Karpas-422 (cell line): ENCODE measurements around the gene STX1B. TPM values are rescaled to one million over a fixed set of nuclear protein-coding genes. Genes with fewer than 3 reads are reported as not detected.

Experiments used
- DNase-seq: peaks from one replicate; pipeline ENCODE4 v3.0.0-alpha.2; 2015
- H2AFZ ChIP-seq: fragments of 200-600 bp; sonication (generic); 2 replicates; pipeline ENCODE4 v1.6.1; 2014; ENCODE audit warnings: antibody characterized with exemption, low read length, mixed read lengths
- H3K27ac ChIP-seq: fragments of 200-600 bp; sonication (generic); 2 replicates; pipeline ENCODE4 v1.5.1; 2014; ENCODE audit warnings: mild to moderate bottlenecking, low read length, moderate library complexity
- H3K27me3 ChIP-seq: fragments of 200-600 bp; sonication (generic); 2 replicates; pipeline ENCODE4 v1.6.1; 2014; ENCODE audit warnings: low read length, mixed read lengths
- H3K36me3 ChIP-seq: fragments of 200-600 bp; sonication (generic); 2 replicates; pipeline ENCODE4 v1.6.1; 2014; ENCODE audit warnings: low read length, mixed read lengths; ENCODE audit not compliant: insufficient read depth
- H3K4me1 ChIP-seq: fragments of 200-600 bp; sonication (generic); 2 replicates; pipeline ENCODE4 v1.6.1; 2014; ENCODE audit warnings: mild to moderate bottlenecking, low read length, mixed read lengths
- H3K4me2 ChIP-seq: fragments of 200-600 bp; sonication (generic); 2 replicates; pipeline ENCODE4 v1.6.1; 2014; ENCODE audit warnings: low read length, low read depth, mild to moderate bottlenecking; ENCODE audit not compliant: poor library complexity, severe bottlenecking
- H3K4me3 ChIP-seq: fragments of 200-600 bp; sonication (generic); 2 replicates; pipeline ENCODE4 v1.5.1; 2014; ENCODE audit warnings: mild to moderate bottlenecking, antibody characterized with exemption, low read length, mixed read lengths
- H3K79me2 ChIP-seq: fragments of 200-600 bp; sonication (generic); 2 replicates; pipeline ENCODE4 v1.6.1; 2014; ENCODE audit warnings: mild to moderate bottlenecking, low read length, mixed read lengths
- H3K9ac ChIP-seq: fragments of 200-600 bp; sonication (generic); 2 replicates; pipeline ENCODE4 v1.6.0; 2014; ENCODE audit warnings: low read length
- H3K9me2 ChIP-seq: fragments of 200-600 bp; sonication (generic), shearing (Covaris generic); replicated peaks from 2 replicates; pipeline ENCODE4 v1.6.0; 2014; ENCODE audit warnings: mild to moderate bottlenecking, low read length, moderate library complexity; ENCODE audit not compliant: insufficient read depth
- H3K9me3 ChIP-seq: fragments of 300-700, 200-600 bp; sonication (generic); 2 replicates; pipeline ENCODE4 v1.6.1; 2014; ENCODE audit warnings: low read length, mixed read lengths
- H4K20me1 ChIP-seq: fragments of 200-600 bp; sonication (generic); 2 replicates; pipeline ENCODE4 v1.6.1; 2014; ENCODE audit warnings: mild to moderate bottlenecking, antibody characterized with exemption, low read length, low read depth; ENCODE audit not compliant: insufficient read depth
- total RNA-seq: library from RNA; depleted of rRNA; stranded (reverse); fragments of >200 nt; shearing (Covaris generic); gene quantifications from 2 replicates; pipeline ENCODE4 v1.2.3, GENCODE V29; 2014; ENCODE audit warnings: low replicate concordance

Gene STX1B
- total RNA-seq, 1 experiment from 2014 or later = 0.11 TPM

DNA sequence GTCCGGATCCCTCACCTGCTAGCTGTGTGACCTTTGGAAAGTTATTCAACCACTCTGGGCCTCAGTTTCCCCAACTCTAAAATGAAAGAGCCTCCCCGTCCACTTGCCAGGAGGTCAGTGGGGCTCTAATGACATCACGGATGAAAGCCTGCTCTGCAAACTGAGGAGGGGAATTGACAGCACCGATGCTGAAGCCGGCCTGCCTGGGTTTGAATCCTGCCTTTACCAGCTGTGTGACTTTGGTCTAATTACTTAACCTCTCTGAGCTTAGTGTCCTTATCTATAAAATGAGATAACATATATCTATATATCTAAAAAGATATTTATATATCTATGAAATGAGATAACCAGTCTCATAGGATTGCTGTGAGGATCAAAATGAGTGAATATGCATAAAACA lies 1.9 kb downstream of the STX1B start:
- Histone ChIP-seq H3K36me3 (no peaks in the 10 kb centered on the region), H3K4me3 (no peak overlapping the region), H3K79me2 (no peaks in the 10 kb centered on the region), H3K9me3 (no peaks in the 10 kb centered on the region), H3K4me2 (no peak overlapping the region), H3K9ac (no peak overlapping the region), H4K20me1 (no peaks in the 10 kb centered on the region), H3K9me2 (no peaks in the 10 kb centered on the region), H3K4me1 (peaks cover 4% of the 10 kb centered on the region), H3K27me3 (no peaks in the 10 kb centered on the region), H2AFZ (no peak overlapping the region), H3K27ac (no peak overlapping the region)
- no peak for DNase-seq

DNA sequence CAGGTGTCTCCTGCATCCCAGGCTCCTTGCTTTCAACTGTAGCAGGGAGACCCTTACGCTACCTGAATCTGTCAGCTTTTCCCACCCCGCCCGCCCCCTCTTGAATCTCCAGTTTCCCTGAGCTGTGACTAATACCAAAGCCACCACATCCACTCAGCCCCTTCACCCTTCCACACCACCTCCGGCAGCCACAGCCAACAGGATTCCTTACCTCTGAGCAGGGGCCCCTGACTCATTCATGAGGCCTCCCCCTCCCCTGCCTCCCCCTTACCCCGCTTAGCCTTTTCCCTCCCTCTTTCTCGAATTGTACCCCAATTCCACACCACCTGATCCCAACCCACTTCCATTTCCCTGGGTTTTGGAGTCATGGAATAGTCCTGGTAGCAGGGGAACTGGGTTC lies 2.3 kb downstream of the STX1B start:
- Histone ChIP-seq H3K4me1 (peaks cover 4% of the 10 kb centered on the region), H3K4me2 (no peak overlapping the region), H3K9ac (no peak overlapping the region)

DNA sequence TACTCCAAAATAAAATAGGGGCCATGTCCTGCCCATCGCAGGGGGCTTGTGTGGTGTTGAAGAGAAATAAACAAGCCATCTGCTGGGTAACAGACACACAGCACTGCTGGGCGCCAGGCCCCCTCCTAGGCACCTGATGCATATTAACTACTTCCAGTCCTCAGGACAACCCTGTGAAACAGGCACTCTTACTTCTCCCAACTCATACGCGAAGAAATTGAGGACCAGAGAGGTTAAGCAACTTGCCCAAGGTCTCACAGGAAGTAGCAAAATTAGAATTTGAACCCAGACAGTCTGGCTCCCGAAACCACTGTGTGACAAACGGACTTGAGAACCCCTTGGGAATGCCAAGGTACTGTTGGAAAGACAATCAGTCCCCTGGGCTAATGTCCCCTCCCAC lies 2.8 kb downstream of the STX1B start:
- Histone ChIP-seq H3K4me3 (no peak overlapping the region), H2AFZ (no peak overlapping the region), H3K79me2 (no peaks in the 10 kb centered on the region), H3K9ac (no peak overlapping the region), H3K27ac (no peak overlapping the region), H3K4me1 (peaks cover 4% of the 10 kb centered on the region), H3K27me3 (no peaks in the 10 kb centered on the region), H3K4me2 (no peak overlapping the region), H3K36me3 (no peaks in the 10 kb centered on the region), H4K20me1 (no peaks in the 10 kb centered on the region), H3K9me3 (no peaks in the 10 kb centered on the region), H3K9me2 (no peaks in the 10 kb centered on the region)
- DNase-seq = no peak

More for the DNA sequence above, 2.3 kb downstream of the STX1B start:
- no peaks in the 10 kb centered on the region for H3K27me3 ChIP-seq
- H3K9me3 ChIP-seq = no peaks in the 10 kb centered on the region
- H3K9me2 ChIP-seq = no peaks in the 10 kb centered on the region
- H3K27ac ChIP-seq = no peak overlapping the region
- no peaks in the 10 kb centered on the region for H4K20me1 ChIP-seq
- H2AFZ ChIP-seq = no peak overlapping the region
- DNase-seq = no peak
- H3K36me3 ChIP-seq = no peaks in the 10 kb centered on the region
- H3K79me2 ChIP-seq = no peaks in the 10 kb centered on the region
- H3K4me3 ChIP-seq = no peak overlapping the region

DNA sequence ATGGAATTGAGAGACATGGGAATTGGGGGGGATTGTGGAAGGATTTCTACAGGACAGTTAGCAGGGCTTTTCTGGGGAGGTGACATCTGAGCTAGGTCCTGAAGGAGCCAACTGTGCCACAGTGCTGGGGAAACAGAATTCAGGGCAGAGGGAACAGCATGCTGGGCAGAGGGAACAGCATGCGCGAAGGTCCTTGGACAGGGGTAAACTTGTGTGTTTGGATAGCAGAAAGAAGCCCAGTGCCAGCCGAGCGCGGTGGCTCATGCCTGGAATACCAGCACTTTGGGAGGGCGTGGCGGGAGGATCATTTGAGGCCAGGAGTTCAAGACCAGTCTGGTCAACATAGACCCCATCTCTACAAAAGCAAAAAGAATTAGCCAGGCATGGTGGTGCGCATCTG lies 3.8 kb downstream of the STX1B start:
- H3K27me3 ChIP-seq = no peaks in the 10 kb centered on the region
- no peak overlapping the region for H3K4me3 ChIP-seq
- H4K20me1 ChIP-seq = no peaks in the 10 kb centered on the region
- no peak overlapping the region for H3K27ac ChIP-seq
- no peak overlapping the region for H3K4me2 ChIP-seq
- no peaks in the 10 kb centered on the region for H3K79me2 ChIP-seq
- peaks cover 4% of the 10 kb centered on the region for H3K4me1 ChIP-seq
- DNase-seq = no peak
- no peaks in the 10 kb centered on the region for H3K9me2 ChIP-seq
- no peaks in the 10 kb centered on the region for H3K36me3 ChIP-seq
- no peak overlapping the region for H2AFZ ChIP-seq
- no peak overlapping the region for H3K9ac ChIP-seq
- no peaks in the 10 kb centered on the region for H3K9me3 ChIP-seq

DNA sequence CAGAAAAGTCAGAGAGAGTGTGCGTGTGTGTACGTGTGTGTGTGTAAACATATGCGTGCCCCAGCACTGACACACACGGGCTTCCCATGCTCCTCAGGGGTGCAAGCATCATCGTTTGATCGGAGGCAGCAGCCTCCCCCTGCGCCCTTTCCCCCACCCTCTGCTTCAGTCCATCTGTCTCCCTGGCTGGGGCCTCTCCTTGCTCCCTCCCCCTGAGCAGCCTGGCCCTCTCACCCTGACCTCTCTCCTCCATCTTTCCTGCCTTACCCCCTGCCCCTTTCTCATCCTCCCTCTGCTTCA lies 4.4 kb downstream of the STX1B start:
- Histone ChIP-seq H3K4me2 (no peak overlapping the region), H3K9me3 (no peaks in the 10 kb centered on the region), H3K4me1 (peaks cover 4% of the 10 kb centered on the region), H3K9ac (no peak overlapping the region), H3K79me2 (no peaks in the 10 kb centered on the region), H3K27me3 (no peaks in the 10 kb centered on the region), H2AFZ (no peak overlapping the region), H3K27ac (no peak overlapping the region), H3K36me3 (no peaks in the 10 kb centered on the region), H4K20me1 (no peaks in the 10 kb centered on the region), H3K4me3 (no peak overlapping the region), H3K9me2 (no peaks in the 10 kb centered on the region)
- DNase-seq = no peak

DNA sequence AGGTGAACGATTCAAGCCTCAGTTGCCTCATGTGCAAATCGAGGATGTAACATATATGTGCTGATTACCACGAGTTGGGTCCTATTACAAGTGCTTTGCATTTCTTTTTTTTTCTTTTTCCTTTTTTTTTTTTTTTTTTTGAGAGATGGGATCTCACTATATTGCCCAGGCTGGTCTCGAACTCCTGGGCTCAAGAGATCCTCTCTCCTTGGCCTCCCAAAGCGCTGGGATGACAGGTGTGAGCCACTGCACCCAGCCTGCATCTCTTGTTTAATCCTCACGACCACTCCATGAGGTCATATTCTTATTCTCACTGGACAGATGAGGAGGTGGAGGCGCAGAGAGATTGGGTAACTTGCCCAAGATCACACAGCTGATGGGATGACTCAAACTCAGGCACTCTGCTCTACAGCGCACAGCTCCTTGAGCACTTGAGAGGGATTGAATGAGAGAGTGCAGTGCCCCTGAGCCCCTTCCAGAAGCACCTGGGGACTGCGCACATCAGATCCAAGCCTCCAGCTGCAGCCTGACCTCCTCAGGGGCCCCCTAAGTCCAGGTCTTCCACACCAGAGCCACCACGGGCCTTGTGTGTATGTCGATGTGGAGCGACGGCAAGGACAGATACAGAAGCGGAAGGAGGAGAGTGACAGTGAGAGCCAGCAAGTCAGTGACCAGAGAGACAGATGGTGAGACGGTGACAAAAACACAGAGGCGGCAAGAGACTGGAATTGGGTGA lies 4.9 kb downstream of the STX1B start:
- Histone ChIP-seq H3K27me3 (no peaks in the 10 kb centered on the region), H2AFZ (no peak overlapping the region), H4K20me1 (no peaks in the 10 kb centered on the region), H3K79me2 (no peaks in the 10 kb centered on the region), H3K4me3 (no peak overlapping the region), H3K4me1 (peaks cover 4% of the 10 kb centered on the region), H3K4me2 (no peak overlapping the region), H3K27ac (no peak overlapping the region), H3K9ac (no peak overlapping the region), H3K9me3 (no peaks in the 10 kb centered on the region), H3K9me2 (no peaks in the 10 kb centered on the region), H3K36me3 (no peaks in the 10 kb centered on the region)
- no peak for DNase-seq

DNA sequence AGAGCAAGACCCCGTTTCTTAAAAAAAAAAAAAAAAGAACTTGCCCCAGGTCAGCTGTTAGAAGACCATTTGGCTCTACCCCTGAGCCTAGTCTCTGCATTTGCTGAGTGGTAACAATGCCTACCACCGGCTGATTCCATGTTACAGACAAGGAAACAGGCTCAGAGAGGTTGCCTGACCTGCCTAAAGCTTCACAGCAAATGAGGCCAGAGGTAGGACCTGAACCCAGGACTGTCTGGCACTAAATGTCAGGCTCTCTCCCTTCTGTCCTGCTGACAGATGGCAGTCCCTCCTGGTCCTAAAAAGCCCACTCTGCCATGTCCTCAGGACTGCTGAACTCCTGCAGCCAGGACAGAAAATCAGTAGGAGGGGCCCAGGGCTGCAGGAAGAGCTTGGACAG lies 5.8 kb downstream of the STX1B start:
- Histone ChIP-seq H3K27me3 (no peaks in the 10 kb centered on the region), H3K9me2 (no peaks in the 10 kb centered on the region), H3K4me2 (no peak overlapping the region), H3K4me3 (no peak overlapping the region), H3K36me3 (no peaks in the 10 kb centered on the region), H3K27ac (no peak overlapping the region), H3K9me3 (no peaks in the 10 kb centered on the region), H4K20me1 (no peaks in the 10 kb centered on the region), H3K4me1 (peaks cover 4% of the 10 kb centered on the region), H3K9ac (no peak overlapping the region), H2AFZ (no peak overlapping the region), H3K79me2 (no peaks in the 10 kb centered on the region)
- DNase-seq = no peak

DNA sequence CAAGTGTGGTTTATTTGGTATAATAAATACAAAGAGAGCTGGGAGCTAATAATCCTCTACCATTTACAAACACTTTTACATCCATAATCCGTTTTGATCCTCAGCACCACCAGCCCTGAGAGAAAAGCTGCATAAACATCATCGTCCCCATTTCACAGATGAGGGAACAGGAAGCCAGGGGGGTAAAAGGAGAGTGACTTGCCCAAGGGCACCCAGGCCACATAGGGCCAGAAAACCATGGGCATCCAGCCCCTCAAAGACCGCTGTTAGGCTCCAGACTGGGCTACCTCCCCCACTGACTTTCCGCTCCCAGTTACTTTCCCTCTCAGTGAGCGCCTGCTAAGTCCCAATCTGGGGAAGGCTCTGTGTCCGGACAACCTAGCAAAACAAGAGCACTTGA lies 6.7 kb downstream of the STX1B start:
- Histone ChIP-seq H3K27me3 (no peaks in the 10 kb centered on the region), H3K36me3 (no peaks in the 10 kb centered on the region), H3K4me2 (no peak overlapping the region), H3K9me3 (no peaks in the 10 kb centered on the region), H3K27ac (no peak overlapping the region), H3K79me2 (no peaks in the 10 kb centered on the region), H2AFZ (no peak overlapping the region), H3K4me1 (peaks cover 4% of the 10 kb centered on the region), H3K9me2 (no peaks in the 10 kb centered on the region), H3K4me3 (no peak overlapping the region), H3K9ac (no peak overlapping the region), H4K20me1 (no peaks in the 10 kb centered on the region)
- DNase-seq = no peak
